Posterior cingulate gyrus (tissue), 11 donors: ENCODE measurements around the gene GIGYF1.

Experiments used
- DNase-seq, 10 donors: peaks; one replicate each; pipeline versions ENCODE4 v3.0.0 to v3.0.0-alpha.2; 2020 to 2021; ENCODE audit warnings: mixed read lengths in 3 of 10
- intact Hi-C: fragments of 100-400 bp; cut with DNase I; formaldehyde crosslinking; loops from one replicate; pipeline ENCODE4 v1.15.1; 2023

GIGYF1 gene

GRCh38 chr7:100686822-100687211 is 7.2 kb downstream of the GIGYF1 start:
- DNase-seq, result peak in 1 of 10 donors; percentile 31
- intact Hi-C loops, result no loop called here

- DNase-seq, result peak in 2 of 10 donors; percentile 57 to 83
- intact Hi-C loops, result no loop called here
Observed at GRCh38 chr7:100686201-100686821, 7.7 kb downstream of the GIGYF1 start.

GRCh38 chr7:100685631-100686145 is 8.4 kb downstream of the GIGYF1 start:
- intact Hi-C loops, result no loop called here
- peak in 1 of 10 donors; percentile 74 for DNase-seq

GRCh38 chr7:100685049-100685605 is 8.9 kb downstream of the GIGYF1 start:
- peak in 1 of 10 donors; percentile 76 for DNase-seq
- intact Hi-C loops, result no loop called here

- intact Hi-C loops, result no loop called here
- peak in 2 of 10 donors; percentile 74 for DNase-seq
Observed at GRCh38 chr7:100684534-100685042, 9.5 kb downstream of the GIGYF1 start.

GRCh38 chr7:100683659-100684533 is 10.2 kb downstream of the GIGYF1 start:
- intact Hi-C loops, result no loop called here
- DNase-seq, result peak in 2 of 10 donors; percentile 64 to 81

GRCh38 chr7:100682991-100683658 is 10.9 kb downstream of the GIGYF1 start:
- peak in 1 of 10 donors; percentile 87 for DNase-seq
- intact Hi-C loops, result no loop called here

- intact Hi-C loops, result no loop called here
- DNase-seq, result peak in 1 of 10 donors; percentile 59
Observed at GRCh38 chr7:100682228-100682741, 11.8 kb downstream of the GIGYF1 start.

- peak in 1 of 10 donors; percentile 77 for DNase-seq
- intact Hi-C loops, result no loop called here
Observed at GRCh38 chr7:100681491-100682227, 12.4 kb downstream of the GIGYF1 start.

GRCh38 chr7:100680576-100681271 is 13.3 kb downstream of the GIGYF1 start:
- intact Hi-C loops, result no loop called here
- DNase-seq, result peak in 1 of 10 donors; percentile 71

- intact Hi-C loops, result loop anchor here (10.0 kb wide), 1 partner anchor 205 kb away; the partner anchor contains the start of gene TSC22D4
- DNase-seq, result peak in 1 of 10 donors; percentile 44
Observed at GRCh38 chr7:100679927-100680575, 14.0 kb downstream of the GIGYF1 start.

- intact Hi-C loops, result loop anchor here (10.0 kb wide), 1 partner anchor 205 kb away; the partner anchor contains the start of gene TSC22D4
- DNase-seq, result peak in 1 of 10 donors; percentile 67
Observed at GRCh38 chr7:100679129-100679926, 14.7 kb downstream of the GIGYF1 start.

- intact Hi-C loops, result loop anchor here (10.0 kb wide), 1 partner anchor 204 kb away; the partner anchor contains the start of gene TSC22D4
- DNase-seq, result peak in 1 of 10 donors; percentile 79
Observed at GRCh38 chr7:100678291-100678984, 15.6 kb downstream of the GIGYF1 start.

GRCh38 chr7:100677308-100678267 is 16.5 kb downstream of the GIGYF1 start:
- intact Hi-C loops, result loop anchor here (10.0 kb wide), 1 partner anchor 203 kb away; the partner anchor contains the start of gene TSC22D4
- peak in 1 of 10 donors; percentile 68 for DNase-seq
